HL-60 (cell line): ENCODE measurements around the gene SIPA1L3.

Source experiments
- DNase-seq, 2 experiments: peaks; one replicate each; pipeline ENCODE4 v3.0.0-alpha.2; 2010 to 2020; ENCODE audit warnings: low read depth in 1 of 2, low spot score in 1 of 2
- H3K27ac ChIP-seq: fragments of 250-450 bp; sonication (Bioruptor Pico); replicated peaks from 2 replicates; pipeline ENCODE4 v1.5.1; 2020; ENCODE audit warnings: mild to moderate bottlenecking, moderate library complexity
- H3K27me3 ChIP-seq: fragments of 250-450 bp; sonication (Bioruptor Pico); 2 replicates; pipeline ENCODE4 v1.5.1; 2021; ENCODE audit warnings: mild to moderate bottlenecking, moderate library complexity; ENCODE audit not compliant: insufficient read depth, poor library complexity, severe bottlenecking
- H3K4me3 ChIP-seq: replicated peaks from 2 replicates; pipeline ENCODE4 v1.5.1; 2011; ENCODE audit warnings: mild to moderate bottlenecking, control low read depth, low read length; ENCODE audit not compliant: insufficient read depth
- GABPA ChIP-seq: IDR thresholded peaks from 2 replicates; pipeline ENCODE4 v1.6.1; 2012; ENCODE audit warnings: low read depth
- POLR2AphosphoS5 ChIP-seq: IDR thresholded peaks from 2 replicates; pipeline ENCODE4 v1.6.1; 2012; ENCODE audit warnings: low read depth
- SPI1 ChIP-seq: IDR thresholded peaks from 2 replicates; pipeline ENCODE4 v1.6.1; 2012; ENCODE audit warnings: low read depth, mild to moderate bottlenecking, borderline replicate concordance
- TF ChIP-seq, protein P1 (sequence below): IDR thresholded peaks from 2 replicates; pipeline ENCODE4 v1.6.1; 2012; ENCODE audit warnings: low read depth; ENCODE audit not compliant: insufficient replicate concordance
- TF ChIP-seq, protein P2 (sequence below): IDR thresholded peaks from one replicate; pipeline ENCODE4 v1.5.1; 2011; ENCODE audit warnings: low read length, control low read depth, inconsistent platforms; ENCODE audit not compliant: insufficient read depth

The SIPA1L3 gene

DNA sequence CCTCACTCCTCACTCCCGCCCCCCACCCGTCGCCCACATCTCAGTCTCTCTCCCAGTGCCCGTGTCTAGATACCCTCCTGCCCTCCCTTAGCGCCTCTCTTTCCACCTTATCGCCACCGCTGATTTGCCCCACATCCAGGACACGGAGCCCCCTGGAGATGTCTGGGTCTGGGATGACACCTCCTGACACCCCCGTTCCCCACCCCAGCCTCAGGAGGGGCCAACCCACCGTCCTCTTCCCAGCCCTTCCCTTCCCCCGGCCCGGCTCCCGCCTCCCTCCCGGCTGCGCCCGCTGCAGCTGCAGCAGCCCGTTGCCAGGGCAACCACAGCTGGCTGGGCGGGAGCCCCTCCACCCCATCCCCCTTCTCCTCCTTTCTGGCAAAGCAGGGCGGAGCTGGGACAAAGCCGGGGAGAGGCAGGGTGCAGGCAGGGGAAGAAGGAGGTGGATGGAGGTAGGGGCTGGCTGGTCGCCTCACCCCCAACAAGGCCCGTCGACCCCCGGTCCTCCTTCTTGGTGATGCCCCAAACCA, 303.5 kb downstream of the SIPA1L3 start:
- TF ChIP-seq SPI1 (no peak), GABPA (no peak), POLR2AphosphoS5 (no peak)
- TF ChIP-seq, protein P1, sequence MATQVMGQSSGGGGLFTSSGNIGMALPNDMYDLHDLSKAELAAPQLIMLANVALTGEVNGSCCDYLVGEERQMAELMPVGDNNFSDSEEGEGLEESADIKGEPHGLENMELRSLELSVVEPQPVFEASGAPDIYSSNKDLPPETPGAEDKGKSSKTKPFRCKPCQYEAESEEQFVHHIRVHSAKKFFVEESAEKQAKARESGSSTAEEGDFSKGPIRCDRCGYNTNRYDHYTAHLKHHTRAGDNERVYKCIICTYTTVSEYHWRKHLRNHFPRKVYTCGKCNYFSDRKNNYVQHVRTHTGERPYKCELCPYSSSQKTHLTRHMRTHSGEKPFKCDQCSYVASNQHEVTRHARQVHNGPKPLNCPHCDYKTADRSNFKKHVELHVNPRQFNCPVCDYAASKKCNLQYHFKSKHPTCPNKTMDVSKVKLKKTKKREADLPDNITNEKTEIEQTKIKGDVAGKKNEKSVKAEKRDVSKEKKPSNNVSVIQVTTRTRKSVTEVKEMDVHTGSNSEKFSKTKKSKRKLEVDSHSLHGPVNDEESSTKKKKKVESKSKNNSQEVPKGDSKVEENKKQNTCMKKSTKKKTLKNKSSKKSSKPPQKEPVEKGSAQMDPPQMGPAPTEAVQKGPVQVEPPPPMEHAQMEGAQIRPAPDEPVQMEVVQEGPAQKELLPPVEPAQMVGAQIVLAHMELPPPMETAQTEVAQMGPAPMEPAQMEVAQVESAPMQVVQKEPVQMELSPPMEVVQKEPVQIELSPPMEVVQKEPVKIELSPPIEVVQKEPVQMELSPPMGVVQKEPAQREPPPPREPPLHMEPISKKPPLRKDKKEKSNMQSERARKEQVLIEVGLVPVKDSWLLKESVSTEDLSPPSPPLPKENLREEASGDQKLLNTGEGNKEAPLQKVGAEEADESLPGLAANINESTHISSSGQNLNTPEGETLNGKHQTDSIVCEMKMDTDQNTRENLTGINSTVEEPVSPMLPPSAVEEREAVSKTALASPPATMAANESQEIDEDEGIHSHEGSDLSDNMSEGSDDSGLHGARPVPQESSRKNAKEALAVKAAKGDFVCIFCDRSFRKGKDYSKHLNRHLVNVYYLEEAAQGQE: no peak
- TF ChIP-seq, protein P2, sequence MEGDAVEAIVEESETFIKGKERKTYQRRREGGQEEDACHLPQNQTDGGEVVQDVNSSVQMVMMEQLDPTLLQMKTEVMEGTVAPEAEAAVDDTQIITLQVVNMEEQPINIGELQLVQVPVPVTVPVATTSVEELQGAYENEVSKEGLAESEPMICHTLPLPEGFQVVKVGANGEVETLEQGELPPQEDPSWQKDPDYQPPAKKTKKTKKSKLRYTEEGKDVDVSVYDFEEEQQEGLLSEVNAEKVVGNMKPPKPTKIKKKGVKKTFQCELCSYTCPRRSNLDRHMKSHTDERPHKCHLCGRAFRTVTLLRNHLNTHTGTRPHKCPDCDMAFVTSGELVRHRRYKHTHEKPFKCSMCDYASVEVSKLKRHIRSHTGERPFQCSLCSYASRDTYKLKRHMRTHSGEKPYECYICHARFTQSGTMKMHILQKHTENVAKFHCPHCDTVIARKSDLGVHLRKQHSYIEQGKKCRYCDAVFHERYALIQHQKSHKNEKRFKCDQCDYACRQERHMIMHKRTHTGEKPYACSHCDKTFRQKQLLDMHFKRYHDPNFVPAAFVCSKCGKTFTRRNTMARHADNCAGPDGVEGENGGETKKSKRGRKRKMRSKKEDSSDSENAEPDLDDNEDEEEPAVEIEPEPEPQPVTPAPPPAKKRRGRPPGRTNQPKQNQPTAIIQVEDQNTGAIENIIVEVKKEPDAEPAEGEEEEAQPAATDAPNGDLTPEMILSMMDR: no peak
- H3K4me3 ChIP-seq: no peak overlapping the region
- peaks cover 39% of the 10 kb centered on the region for H3K27me3 ChIP-seq
- H3K27ac ChIP-seq: no peak overlapping the region
- DNase-seq: no peak

DNA sequence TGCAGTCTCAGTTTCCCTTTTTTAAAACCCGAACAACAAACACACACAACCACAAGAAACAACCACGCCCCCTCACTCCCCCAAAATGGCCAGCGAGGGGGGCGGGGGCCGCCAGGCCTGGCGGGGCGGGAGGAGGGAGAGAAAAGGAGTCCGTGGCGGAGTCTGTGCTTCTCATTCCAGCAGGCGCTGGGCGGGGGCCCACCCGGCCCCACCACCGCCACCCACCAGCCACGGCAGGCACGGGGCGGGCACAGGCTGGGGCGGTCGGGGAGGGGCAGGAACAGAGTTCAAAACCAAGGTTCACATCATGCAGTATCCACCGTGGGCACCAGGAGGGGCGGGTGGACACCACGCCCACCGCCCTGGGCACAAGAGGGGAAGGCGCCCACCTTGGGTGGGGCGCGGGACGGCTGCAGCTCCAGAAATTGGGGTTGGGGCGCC, 304.2 kb downstream of the SIPA1L3 start:
- peaks cover 39% of the 10 kb centered on the region for H3K27me3 ChIP-seq
- H3K27ac ChIP-seq: no peak overlapping the region
- no peak overlapping the region for H3K4me3 ChIP-seq
- no peak for DNase-seq
- TF ChIP-seq, protein P1: no peak
- TF ChIP-seq POLR2AphosphoS5: no peak
- no peak for TF ChIP-seq GABPA
- no peak for TF ChIP-seq SPI1
- TF ChIP-seq, protein P2: no peak

DNA sequence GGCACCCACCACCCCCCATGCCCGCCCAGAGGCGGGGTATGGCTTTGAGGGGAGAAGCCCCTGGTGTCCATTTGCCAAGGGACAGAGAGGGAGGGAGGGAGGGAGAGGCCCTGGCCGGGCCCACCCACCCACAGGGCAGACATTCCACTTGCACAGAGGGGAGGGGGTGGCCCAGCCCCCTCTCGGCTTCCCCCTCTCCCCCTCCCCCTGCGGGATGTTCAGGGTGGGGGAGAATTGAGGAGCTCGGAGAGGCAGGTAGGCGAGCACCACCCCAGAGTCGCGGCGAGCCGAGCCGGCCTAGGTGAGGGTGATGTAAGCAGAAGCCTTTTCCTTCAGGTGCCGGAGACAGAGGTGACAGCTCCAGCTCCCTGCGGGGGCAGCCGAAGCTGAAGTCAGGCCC, 304.8 kb downstream of the SIPA1L3 start:
- DNase-seq: no peak
- TF ChIP-seq, protein P2: no peak
- TF ChIP-seq POLR2AphosphoS5 (no peak), GABPA (no peak), SPI1 (no peak)
- TF ChIP-seq, protein P1: no peak
- Histone ChIP-seq H3K4me3 (no peak overlapping the region), H3K27me3 (peaks cover 39% of the 10 kb centered on the region), H3K27ac (no peak overlapping the region)
